Chondrocyte (in vitro differentiated cells): ENCODE results near the gene MYBPHL. TPM values are rescaled to one million over a fixed set of nuclear protein-coding genes. Genes with fewer than 3 reads are reported as not detected.
A peak's percentile ranks its signal among the peaks of the same experiment; 100 is the strongest.

ENCODE experiments used
- DNase-seq: peaks from one replicate; pipeline ENCODE4 v3.0.0; 2021; ENCODE audit warnings: mixed read lengths, low spot score
- H3K27ac Mint-ChIP-seq: one replicate; pipeline ENCODE4 v1.8.0; 2021; ENCODE audit warnings: mild to moderate bottlenecking, moderate library complexity, mixed read lengths; ENCODE audit not compliant: unreplicated experiment
- H3K27me3 Mint-ChIP-seq: 2 replicates; pipeline ENCODE4 v1.8.0; 2021; ENCODE audit warnings: low read depth, mixed read lengths
- H3K36me3 Mint-ChIP-seq: 2 replicates; pipeline ENCODE4 v1.8.0; 2021; ENCODE audit warnings: low read depth, mixed read lengths
- H3K4me1 Mint-ChIP-seq: 2 replicates; pipeline ENCODE4 v1.8.0; 2021; ENCODE audit warnings: low read depth, mild to moderate bottlenecking, mixed read lengths
- H3K4me3 Mint-ChIP-seq: one replicate; pipeline ENCODE4 v1.8.0; 2021; ENCODE audit warnings: mild to moderate bottlenecking, moderate library complexity, mixed read lengths; ENCODE audit not compliant: unreplicated experiment
- H3K9me3 Mint-ChIP-seq: 2 replicates; pipeline ENCODE4 v1.8.0; 2021; ENCODE audit warnings: low read depth, mixed read lengths
- total RNA-seq: library from RNA; stranded (reverse); gene quantifications from 3 replicates; pipeline ENCODE4 v1.2.1, GENCODE V29; 2021
- TF ChIP-seq, protein P1 (sequence below): fragments of 200-600 bp; sonication (generic); IDR thresholded peaks from 2 replicates; pipeline ENCODE4 v1.5.0; 2021; ENCODE audit warnings: antibody characterized with exemption, mild to moderate bottlenecking, moderate library complexity

MYBPHL gene
- total RNA-seq, 1 donor from 2014 or later, result not detected

DNA sequence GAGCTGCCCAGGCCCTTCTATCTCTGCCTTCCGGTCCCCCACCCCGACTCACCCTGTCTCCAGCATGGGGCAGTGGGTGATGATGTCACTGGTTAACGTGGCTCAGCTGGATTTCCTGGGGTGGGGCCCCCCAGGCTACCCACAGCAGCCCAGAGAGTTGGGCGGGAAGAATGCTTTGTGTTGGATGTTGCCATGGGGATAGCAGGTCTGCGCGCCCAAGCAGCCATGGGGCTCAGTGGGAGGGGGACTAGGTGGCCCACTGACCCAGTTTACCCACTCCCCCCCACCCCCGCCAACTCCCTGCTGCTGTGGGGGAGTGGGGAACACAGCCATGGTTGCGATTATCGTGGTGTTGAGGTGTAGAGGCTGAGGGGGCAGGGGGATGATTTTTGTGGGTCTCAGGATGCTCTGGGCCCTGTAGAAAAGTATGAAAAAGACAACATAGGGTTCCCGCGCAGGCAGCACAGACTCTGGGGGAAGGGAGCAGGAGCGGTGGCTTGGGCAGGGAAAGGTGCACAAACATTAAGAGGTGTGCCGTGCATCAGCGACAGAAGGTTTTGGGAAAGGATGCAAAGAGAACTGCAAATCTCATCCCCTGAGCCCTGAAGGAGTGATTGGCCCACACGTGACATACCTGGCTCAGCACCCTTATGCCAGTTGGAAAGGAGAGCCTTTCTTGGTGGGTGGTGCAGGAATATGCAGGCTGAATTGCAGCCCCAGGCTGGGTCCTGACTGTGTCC, 49.0 kb downstream of the MYBPHL start:
- TF ChIP-seq, protein P1, sequence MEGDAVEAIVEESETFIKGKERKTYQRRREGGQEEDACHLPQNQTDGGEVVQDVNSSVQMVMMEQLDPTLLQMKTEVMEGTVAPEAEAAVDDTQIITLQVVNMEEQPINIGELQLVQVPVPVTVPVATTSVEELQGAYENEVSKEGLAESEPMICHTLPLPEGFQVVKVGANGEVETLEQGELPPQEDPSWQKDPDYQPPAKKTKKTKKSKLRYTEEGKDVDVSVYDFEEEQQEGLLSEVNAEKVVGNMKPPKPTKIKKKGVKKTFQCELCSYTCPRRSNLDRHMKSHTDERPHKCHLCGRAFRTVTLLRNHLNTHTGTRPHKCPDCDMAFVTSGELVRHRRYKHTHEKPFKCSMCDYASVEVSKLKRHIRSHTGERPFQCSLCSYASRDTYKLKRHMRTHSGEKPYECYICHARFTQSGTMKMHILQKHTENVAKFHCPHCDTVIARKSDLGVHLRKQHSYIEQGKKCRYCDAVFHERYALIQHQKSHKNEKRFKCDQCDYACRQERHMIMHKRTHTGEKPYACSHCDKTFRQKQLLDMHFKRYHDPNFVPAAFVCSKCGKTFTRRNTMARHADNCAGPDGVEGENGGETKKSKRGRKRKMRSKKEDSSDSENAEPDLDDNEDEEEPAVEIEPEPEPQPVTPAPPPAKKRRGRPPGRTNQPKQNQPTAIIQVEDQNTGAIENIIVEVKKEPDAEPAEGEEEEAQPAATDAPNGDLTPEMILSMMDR, result no peak
- H3K4me3 Mint-ChIP-seq, result no peak overlapping the region
- H3K4me1 Mint-ChIP-seq, result peaks cover 28% of the 10 kb centered on the region
- no peak for DNase-seq
- H3K27ac Mint-ChIP-seq, result no peak overlapping the region
- H3K27me3 Mint-ChIP-seq, result no peaks in the 10 kb centered on the region
- H3K36me3 Mint-ChIP-seq, result no peaks in the 10 kb centered on the region
- no peaks in the 10 kb centered on the region for H3K9me3 Mint-ChIP-seq

DNA sequence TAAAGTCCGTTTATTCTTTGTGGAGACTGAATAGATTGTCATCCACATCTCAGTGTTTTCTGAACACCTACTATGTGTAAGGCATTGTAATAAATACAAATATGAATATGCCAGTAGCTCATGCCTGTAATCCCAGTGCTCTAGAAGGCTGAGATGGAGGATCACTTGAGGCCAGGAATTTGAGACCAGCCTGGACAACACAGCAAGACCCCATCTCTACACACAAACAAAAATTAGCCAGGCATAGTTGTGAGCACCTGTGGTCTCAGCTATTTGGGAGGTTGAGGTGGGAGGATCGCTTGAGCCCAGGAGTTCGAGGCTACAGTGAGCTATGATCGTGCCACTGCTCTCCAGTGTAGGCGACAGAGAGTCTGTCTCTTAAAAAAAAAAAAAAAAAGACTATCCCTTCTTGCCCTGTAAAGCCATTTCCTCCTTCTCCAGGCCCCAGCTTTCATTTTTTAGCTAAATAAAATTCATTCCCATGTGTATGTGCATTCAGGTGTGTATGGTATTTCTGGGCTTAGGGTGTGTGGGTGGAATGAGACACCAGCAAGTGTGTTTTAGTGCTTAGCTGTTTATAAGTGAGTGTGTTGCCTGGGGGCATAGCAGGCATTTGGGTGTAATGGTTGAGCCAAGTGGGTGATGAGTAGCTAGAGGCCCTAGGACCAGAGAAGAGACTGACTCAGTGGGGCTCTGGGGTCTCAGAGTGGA, 49.7 kb downstream of the MYBPHL start:
- Mint-ChIP-seq H3K27ac (no peak overlapping the region), H3K27me3 (no peaks in the 10 kb centered on the region), H3K4me1 (peaks cover 32% of the 10 kb centered on the region), H3K9me3 (no peaks in the 10 kb centered on the region), H3K4me3 (no peak overlapping the region), H3K36me3 (no peaks in the 10 kb centered on the region)
- TF ChIP-seq, protein P1, result no peak
- DNase-seq, result no peak

DNA sequence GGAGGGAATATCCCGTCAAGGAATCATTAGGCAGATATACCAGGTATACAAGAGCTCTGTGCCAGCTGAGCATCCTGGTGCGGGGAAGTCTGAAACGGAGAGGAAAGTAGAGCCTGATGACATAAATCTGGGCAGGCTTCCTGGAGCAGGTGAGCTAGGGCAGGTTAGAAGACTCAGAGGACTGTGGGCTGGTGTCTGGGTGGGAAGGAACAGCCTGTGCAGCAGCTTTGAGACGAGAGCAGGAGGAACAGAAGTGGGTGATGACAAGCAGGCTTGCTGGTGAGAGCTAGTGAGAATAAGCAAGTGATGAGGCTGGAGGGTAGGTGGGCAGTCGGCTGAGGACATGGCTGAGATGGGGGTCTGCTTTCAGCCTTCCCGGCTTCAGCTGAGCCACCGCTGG, 50.7 kb downstream of the MYBPHL start:
- Mint-ChIP-seq H3K4me1 (peaks cover 32% of the 10 kb centered on the region), H3K36me3 (no peaks in the 10 kb centered on the region), H3K27me3 (no peaks in the 10 kb centered on the region), H3K9me3 (no peaks in the 10 kb centered on the region), H3K27ac (no peak overlapping the region), H3K4me3 (no peak overlapping the region)
- TF ChIP-seq, protein P1, result no peak
- no peak for DNase-seq

DNA sequence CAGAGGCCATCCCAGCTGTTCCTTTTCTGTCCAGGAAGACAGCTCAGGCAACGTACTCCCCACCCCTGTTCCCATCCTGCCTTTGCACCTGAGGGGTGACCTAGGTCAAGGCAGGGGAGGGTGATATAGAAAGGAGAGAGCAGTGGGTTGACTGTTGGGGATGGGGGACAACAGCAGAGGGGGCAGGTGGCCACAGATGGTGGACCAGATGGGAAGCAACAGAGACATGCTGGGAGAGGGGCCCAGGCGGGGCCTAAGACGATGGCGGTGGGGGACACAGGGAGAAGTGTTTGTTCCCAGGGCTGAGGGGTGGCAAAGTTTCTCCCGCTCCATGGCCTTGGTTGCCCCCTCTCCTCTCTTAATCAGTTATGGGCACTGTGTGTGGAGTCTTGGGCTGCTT, 51.1 kb downstream of the MYBPHL start:
- DNase-seq, result no peak
- Mint-ChIP-seq H3K27ac (no peak overlapping the region), H3K36me3 (no peaks in the 10 kb centered on the region), H3K4me3 (no peak overlapping the region), H3K9me3 (no peaks in the 10 kb centered on the region), H3K27me3 (no peaks in the 10 kb centered on the region), H3K4me1 (peaks cover 32% of the 10 kb centered on the region)
- TF ChIP-seq, protein P1, result no peak

DNA sequence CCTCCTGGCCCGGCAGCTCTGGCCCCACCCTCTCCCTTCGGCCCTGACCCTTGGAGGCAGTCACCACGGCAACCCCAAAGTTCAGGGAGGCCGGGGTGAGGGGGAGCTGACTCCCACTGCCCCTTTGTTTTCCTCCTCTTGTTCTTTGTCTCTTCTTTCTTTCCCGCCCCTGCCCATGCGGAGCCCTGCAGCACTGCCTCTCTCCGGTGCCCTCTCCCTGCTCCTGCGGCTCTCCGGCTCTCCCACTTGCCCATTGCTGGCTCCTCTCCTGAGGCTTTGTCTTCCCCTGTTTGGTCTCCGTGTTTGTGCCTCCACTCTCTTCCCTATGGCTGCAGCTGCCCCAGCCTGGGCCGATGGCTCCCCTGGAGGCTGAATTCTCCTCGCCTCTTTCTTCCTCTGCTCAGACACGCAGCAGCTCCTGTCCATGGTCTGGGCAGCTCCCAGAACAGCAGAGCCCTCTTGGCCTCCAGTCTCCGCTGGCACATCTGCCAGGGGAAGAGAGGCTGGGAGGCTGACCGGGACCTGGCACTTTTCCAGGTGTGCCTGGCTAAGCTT, 51.6 kb downstream of the MYBPHL start:
- Mint-ChIP-seq H3K36me3 (no peaks in the 10 kb centered on the region), H3K27me3 (no peaks in the 10 kb centered on the region), H3K4me1 (peaks cover 32% of the 10 kb centered on the region), H3K4me3 (peak overlapping the region; percentile 44), H3K27ac (peak overlapping the region; percentile 61), H3K9me3 (no peaks in the 10 kb centered on the region)
- DNase-seq, result no peak
- TF ChIP-seq, protein P1, result peak; percentile 18
